NCI-H2171 (cell line): ENCODE measurements around the gene MED29.

Source experiments
- DNase-seq: peaks from one replicate; lab custom pipeline; 2025; lab: John Stamatoyannopoulos, UW

MED29 gene

DNA sequence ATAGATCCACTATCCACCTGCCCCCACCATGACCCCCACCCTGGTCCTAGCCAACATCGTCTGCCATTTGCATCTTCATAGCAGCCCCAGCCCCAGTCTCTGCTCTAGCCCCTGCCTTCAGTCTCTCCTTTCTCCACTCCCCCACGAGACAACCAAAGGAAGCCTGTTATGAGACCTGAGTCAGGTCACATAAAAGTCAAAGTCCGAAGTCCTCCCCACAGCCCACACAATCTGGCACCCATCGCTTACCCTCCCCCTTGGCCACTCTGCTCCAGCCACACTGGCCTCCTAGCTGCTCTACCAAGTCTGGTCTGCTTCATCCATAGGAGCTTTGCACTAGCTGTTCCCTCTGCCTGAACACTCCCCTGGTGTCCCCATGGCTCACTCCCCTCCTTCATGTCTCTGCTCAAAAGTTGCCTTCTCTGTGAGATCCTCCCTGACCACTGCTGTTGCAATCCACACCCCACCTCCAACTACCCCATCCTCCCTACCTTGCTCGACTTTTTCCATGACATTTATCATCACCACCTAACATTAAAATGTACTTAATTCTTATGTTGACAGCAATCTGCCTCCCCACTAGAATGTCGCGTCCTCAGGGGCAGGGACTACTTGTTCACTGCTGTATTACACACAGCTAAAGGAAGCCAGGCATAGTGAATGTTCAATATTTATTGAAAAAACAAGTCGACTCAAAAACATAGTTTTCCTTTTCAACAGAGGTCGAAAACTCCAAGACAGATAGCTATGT, 20.1 kb downstream of the MED29 start:
- DNase-seq, result no peak

- DNase-seq, result peak; percentile 86
Observed at GRCh38 chr19:39411832-39412099, 20.6 kb downstream of the MED29 start.

- peak; percentile 98 for DNase-seq
Observed at GRCh38 chr19:39412100-39412866, 21.1 kb downstream of the MED29 start, which contains the start of gene PLEKHG2. Gene PLEKHG2 (plus strand): TSS chr19:39412669. CDS start chr19:39414087, 1,418 bp downstream.

GRCh38 chr19:39412867-39413271, 21.7 kb downstream of the MED29 start:
- DNase-seq, result no peak

- peak; percentile 73 for DNase-seq
Observed at GRCh38 chr19:39413272-39413910, 22.2 kb downstream of the MED29 start.

DNA sequence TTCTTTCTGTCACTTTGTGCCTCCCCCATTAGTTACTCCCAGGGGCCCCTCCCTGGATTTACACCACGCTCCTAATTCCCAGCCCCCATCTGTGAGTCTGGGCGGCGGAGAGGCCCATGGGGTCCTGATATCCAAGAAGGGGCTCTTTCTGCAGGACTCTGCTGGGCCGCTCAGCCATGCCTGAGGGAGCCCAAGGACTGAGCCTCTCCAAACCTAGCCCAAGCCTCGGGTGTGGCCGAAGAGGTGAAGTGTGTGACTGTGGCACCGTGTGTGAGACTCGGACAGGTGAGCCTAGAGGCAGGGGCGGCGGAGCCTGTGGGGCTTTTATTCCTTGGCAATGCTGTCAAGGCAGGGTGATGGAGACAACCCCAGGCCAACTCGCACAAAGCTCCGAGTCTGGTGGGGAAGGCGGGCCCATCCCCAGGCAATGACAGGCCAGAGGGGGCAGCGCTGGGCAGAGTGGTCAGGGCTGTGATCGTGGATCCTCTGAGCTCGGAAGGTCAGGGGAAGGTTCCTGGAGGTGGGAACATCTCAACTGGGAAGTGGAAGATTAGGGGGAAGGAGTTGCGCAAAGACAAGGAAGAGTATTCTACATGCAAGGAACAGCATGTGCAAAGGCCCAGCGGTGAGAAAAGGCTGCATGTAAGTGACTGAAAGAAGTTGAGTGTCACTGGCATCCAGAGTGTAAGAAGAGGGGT, 22.9 kb downstream of the MED29 start:
- no peak for DNase-seq

DNA sequence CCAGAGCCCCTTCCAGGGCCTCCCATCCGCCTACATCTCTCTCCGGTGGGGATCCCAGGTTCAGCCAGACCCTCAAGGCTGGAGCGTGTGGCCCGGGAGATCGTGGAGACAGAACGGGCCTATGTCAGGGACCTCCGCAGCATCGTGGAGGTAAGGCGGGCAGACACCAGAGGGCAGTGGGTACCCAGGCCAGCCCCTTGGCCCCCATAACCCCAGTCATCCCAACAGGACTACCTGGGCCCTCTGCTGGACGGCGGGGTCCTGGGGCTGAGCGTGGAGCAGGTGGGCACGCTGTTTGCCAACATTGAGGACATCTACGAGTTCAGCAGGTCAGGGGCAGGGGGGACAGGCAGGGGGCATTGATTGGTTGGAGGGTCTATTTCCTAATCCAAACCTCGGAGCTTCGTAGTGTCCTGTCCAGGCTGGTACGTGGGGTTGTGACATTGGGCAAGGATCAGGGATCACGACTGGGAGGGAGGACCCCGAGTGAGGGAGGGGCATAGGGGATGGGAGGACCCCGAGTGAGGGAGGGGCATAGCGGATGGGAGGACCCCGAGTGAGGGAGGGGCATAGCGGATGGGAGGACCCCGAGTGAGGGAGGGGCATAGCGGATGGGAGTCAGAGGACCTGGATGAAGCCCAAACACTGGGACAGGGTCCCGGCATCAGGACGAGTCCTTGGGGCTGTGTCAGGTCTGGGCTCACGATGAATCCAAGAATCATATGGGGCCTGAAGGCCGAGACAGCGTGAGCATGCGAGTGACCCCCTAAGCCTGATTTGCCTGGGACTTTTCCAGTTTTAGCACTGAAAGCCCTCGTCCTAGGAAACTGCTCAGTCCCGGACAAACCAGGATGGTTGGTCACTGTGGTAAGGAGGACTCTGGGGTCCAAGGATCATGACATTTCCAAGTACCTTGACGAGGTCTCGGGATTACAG, 24.2 kb downstream of the MED29 start:
- no peak for DNase-seq

- DNase-seq, result no peak
Observed at GRCh38 chr19:39416152-39417120, 25.3 kb downstream of the MED29 start.

- DNase-seq, result no peak
Observed at GRCh38 chr19:39417463-39418181, 26.4 kb downstream of the MED29 start.

GRCh38 chr19:39419003-39419402, 27.8 kb downstream of the MED29 start:
- DNase-seq, result no peak

GRCh38 chr19:39420769-39421168, 29.6 kb downstream of the MED29 start:
- no peak for DNase-seq

DNA sequence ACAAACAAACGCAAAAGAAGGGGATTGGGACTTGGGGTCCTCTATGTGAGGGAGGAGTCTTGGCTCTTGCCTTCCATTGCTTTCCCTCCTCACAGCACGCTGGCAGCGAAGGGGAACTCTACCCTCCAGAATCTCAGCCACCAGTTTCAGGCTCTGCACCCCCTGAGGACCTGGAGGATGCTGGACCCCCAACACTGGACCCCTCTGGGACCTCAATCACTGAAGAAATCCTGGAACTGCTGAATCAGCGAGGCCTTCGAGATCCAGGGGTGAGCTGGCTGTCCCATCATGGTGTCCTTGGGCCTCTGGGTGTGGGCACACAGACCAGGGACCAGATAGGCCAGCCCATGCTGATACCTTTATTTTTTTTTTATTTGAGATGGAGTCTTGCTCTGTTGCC, 30.8 kb downstream of the MED29 start:
- DNase-seq, result no peak

DNA sequence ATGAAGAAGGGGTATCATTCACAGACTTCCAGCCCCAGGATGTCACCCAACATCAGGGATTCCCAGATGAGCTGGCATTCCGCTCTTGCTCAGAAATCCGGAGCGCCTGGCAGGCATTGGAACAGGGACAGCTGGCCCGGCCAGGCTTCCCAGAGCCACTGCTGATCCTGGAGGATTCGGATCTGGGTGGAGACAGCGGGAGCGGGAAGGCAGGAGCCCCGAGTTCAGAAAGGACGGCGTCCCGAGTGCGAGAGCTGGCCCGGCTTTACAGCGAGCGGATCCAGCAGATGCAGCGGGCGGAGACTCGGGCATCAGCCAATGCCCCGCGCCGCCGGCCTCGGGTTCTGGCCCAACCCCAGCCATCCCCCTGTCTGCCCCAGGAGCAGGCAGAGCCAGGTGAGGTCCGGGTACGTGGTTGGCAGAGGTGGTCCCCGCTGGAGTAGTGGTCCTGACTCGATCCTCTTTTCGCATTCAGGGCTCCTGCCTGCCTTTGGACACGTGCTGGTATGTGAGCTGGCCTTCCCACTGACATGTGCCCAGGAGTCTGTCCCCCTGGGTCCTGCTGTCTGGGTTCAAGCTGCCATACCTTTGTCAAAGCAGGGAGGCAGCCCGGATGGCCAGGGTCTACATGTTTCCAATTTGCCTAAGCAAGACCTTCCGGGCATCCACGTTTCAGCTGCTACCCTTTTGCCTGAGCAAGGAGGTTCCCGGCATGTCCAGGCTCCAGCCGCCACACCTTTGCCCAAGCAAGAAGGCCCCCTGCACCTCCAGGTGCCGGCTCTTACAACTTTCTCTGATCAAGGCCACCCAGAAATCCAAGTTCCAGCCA, 32.3 kb downstream of the MED29 start:
- no peak for DNase-seq

GRCh38 chr19:39424934-39425333, 33.8 kb downstream of the MED29 start:
- no peak for DNase-seq

DNA sequence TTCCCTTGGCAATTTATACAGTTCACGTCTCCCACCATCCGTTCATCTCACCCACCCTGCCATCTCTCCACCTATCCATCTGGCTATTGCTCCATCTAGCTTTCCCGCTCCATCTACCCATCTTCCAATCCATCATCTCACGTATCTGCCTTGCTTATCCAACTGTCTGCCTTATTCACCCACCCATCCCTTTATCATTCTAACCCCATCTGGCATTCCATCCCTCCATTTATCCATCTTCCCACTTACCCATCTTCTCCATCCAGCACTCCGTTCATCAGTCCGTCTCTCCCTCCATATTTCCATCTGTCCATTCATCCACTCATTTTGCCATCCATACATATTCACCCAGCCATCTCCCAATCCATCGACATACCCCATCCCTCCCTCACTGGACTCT, 34.6 kb downstream of the MED29 start:
- no peak for DNase-seq

DNA sequence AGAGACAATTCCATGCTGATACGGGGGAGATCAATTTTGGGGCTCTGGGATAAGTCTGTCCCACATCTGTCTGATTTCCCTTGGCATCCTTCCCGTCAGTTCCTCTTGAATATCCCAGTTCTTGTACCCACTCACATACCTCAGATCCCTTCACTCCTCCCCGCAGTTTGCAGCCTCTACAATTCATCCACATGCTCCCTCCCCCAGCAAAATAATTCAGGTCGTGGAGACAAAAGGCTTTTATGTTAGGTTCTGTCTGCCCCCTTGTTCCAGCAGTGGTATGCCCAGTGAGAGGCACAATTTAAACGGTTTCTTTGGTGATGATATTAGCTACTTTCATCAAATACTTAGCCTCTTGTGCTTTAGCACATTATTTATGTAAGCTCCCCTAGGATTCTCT, 35.0 kb downstream of the MED29 start:
- DNase-seq, result no peak

- DNase-seq, result no peak
Observed at GRCh38 chr19:39427707-39428106, 36.5 kb downstream of the MED29 start.

DNA sequence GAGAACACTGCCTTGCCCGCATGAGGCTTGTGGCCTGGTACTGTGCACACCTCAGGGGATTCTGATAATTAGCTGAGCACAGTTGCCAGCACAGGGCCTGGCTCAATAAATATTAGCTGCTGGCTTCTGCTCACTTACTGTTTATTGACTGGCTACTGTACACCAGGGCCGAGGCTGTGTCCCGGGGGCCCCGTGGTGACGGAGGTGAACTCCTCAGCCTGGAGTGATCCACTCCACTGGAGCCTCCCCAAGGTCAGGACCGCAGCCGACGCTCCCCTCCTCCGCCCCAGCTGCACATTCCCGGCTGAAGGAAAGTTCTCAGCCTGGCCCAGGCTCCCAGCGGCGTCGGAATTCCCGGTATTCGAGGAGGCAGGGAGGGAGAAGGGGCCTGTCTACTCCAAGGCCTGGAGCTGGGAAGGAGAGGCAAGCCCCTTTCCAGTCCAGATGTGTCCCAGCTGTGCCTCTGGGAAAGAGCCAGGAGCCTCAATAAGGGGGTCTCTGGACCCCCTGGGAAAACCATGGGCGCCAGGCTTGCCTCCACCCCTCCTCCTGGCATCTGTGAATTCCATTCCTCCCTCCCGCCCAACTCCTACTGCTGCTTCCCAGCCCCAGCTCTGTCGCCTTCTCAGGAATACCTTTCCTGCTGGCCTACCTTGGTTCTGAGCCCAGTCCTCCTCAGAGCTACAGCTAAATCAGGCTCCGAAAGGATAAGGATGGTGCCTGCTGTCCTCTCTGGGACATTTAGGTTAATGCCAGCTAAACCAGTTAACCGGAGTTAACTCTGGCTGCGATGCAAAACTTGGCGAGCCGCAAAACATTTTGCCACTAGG, 37.3 kb downstream of the MED29 start:
- no peak for DNase-seq
